Superior temporal gyrus (tissue), 1 donor: Measurements from ENCODE around the gene INTS12.

ENCODE experiments used
- DNase-seq: peaks from one replicate; pipeline ENCODE4 v3.0.0-alpha.2; 2016; ENCODE audit errors: extremely low spot score

The INTS12 gene

DNA sequence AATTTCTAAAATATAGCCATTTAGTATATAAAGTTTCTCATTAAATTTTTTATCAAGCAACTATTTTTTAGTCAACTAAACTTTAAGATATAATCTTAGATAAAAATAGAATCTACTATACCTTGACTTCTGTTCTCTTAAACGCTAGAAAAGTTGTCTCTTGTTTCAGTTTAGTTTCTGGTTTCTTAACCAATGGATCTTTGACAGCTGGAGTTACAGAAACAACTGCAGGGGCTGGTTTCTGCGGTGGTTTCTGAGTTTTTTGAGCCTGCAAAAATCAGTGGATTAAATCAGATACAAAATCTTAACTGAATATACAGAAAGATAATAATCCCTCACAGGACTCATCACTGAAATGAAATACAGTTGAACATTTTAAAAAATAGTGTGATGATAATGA, 21.9 kb downstream of the INTS12 start:
- DNase-seq, result no peak

DNA sequence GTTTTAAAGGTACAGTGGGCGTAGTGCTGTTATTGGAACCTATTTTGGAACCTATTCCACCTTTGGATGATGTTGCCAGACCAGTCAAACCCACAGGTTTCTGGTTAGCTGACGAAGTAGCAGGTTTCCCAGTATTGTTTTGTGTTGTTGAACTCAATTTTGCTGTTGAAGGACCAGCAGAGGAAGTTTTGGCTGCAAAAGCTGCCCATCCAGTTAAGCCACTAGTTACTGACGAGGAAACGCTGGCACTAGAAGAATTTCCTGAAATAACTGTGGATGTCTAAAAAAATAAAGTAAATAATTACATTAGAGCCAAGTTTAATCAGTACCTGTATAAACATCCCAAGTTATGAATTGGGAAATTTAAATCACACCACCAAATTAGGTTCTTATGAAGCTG, 25.5 kb downstream of the INTS12 start:
- no peak for DNase-seq

- DNase-seq, result no peak
Measured at GRCh38 chr4:105679186-105679585, 29.3 kb downstream of the INTS12 start.

- DNase-seq, result no peak
Measured at GRCh38 chr4:105677709-105678108, 30.8 kb downstream of the INTS12 start.

DNA sequence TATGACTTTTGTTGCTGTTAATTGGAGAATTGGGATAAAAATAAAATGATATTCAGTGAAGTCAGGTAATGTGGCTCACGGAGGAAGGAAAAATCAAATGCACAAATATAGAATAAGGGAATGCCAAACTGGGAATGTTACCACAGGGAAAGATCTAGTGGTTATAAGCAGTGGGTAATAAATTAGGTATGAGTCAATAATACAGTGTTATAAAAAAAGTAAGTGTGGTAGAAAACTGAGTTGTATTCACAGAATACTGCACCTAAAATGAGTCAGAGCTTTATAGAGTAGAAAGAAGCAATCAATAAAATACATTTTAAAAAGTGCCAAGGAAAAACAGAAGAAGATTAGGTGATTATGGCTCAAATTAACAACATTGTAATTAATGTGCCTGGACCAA, 34.5 kb downstream of the INTS12 start:
- no peak for DNase-seq

GRCh38 chr4:105671301-105671700, 37.2 kb downstream of the INTS12 start:
- no peak for DNase-seq

- no peak for DNase-seq
Measured at GRCh38 chr4:105670684-105671083, 37.8 kb downstream of the INTS12 start.

DNA sequence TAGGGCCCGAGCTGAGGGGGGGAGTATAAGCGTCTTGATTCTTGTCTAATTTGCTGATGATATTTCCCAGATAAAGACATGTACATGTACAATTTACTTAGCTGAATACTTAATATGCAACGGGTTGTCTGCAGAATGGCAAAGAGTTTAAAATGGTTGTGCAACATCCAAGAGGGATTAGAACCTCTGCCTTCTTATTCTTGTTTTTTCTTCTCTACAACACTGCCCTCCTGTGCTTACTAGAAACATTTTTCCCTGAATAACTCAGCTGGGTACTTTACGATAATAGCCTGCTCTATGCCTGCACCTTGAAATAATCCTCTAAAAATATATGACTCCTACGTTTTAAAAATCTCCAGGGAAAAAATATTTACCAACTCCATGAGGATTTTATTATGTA, 41.8 kb downstream of the INTS12 start:
- DNase-seq, result no peak

DNA sequence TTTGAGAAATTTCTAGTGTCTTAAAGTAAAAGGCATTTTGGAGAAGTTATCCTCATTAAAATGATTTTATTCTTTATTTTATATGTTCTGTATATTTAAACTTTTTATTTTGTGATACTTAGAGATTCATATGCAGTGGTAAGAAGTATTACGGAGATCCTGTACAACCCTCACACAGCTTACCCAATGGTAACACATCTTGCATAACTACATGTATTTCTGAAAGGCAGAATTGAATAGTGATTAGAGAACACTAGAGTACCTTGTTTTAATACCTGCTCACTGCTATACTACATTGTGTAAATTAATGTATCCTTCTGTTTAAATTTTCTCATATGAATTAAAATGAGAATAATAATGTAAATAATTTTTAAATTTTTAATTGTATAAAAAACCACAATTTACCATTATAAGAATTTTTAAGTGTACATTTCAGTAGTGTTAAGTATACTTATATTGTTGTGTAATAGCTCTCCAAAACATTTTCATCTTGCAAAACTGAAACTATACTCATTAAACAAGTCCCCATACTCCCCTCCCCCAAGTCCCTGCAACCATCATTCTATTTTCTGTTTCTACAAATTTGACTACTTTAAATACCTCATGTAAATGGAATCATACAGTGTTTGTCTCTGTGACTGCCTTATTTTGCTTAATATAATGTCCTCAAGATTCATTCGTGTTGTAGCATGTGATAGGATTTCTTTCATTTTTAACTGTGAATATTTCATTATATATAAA, 45.4 kb downstream of the INTS12 start:
- no peak for DNase-seq

DNA sequence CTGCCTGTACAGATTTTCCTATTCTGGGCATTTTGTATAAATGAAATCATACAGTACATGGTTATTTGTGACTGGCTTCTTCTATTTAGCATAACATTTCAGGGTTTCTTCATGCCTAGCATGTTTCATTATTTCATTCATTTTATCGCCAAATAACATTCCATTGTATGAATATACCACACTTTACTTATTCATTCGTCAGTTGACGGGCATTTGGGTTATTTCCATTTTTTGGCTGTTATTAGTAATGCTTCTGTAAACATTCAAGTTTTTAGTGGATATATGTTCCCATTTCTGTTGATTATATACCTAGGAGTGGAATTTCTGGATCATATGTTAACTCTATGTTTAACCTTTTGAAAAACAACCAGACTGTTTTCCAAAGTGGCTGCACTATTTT, 47.5 kb downstream of the INTS12 start:
- no peak for DNase-seq

DNA sequence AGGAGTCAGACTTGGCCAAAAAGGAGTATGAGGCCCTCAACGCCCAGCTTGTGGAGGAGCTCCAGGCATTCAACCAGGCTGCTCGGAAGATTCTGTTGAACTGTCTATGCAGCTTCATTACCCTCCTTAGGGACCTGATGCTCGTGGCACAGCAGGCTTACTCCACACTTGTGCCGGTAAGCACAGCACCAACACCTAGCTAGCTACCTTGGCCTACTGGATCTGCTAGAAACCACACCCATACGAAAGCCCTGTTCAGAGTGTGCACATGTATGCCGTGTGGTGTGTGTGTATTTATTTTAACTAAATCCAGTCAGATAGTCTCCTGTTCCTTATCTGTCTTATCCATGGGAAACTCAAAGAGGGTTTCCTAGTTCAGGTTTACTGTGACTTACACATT, 49.3 kb downstream of the INTS12 start:
- no peak for DNase-seq

- no peak for DNase-seq
Measured at GRCh38 chr4:105657117-105657765, 51.2 kb downstream of the INTS12 start.

GRCh38 chr4:105652286-105652888, 56.1 kb downstream of the INTS12 start:
- DNase-seq, result no peak

GRCh38 chr4:105651884-105652283, 56.6 kb downstream of the INTS12 start:
- no peak for DNase-seq

DNA sequence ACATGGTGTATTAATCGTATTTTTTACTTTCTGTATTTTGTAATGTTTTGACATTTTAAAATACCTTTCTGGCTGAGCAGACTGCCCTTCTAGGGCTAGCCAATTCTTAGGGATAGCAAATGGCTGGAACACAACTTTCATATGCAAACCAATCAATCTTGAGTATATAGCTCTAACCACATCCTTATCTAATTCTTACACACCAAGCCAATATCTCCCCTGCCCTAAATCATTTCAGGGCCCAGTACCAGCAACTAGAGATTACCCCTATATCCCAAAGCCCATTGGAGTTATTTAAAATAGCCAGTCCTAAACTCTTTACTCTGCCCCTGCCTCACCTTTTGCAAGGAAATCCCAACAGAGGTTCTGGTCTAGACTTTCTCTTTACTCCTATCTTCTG, 58.3 kb downstream of the INTS12 start:
- DNase-seq, result no peak

GRCh38 chr4:105645440-105645839, 63.0 kb downstream of the INTS12 start:
- DNase-seq, result no peak

DNA sequence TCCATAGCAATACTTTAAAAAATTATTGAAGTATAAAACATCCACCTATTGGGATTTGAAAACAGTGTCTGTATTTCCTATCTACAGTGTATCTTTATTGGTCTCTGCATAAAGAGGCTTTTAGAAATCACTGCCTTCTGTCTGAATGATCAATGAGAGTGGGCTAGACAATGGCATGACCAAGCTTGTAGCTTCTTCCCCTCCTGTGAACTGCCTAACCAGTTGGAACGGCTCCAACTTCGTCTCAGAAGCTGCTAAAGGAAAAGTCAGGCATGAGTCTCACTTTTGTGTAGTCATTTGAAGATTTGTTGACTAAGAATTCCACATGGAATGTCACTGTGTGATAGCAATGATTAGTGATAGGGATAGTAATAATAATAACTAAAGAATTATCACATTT, 64.2 kb downstream of the INTS12 start:
- DNase-seq, result no peak

DNA sequence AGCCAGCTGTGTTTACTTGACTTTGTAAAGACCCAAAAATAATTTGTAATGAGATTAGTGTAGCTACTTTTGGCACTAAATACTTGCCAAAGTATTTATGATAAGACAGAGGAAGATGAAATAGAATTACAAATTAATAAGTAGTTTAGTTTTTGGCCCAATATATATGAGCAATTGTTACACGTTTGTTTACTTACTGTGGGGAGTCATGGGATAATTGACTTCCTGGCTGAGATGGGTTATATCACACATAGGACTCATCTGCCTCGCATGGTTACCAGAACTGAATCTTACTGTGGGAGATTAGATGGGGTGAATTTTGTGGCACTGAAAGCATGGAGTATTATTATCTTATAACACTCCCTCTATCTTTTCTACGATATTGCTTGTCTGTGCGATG, 66.6 kb downstream of the INTS12 start:
- DNase-seq, result no peak

- DNase-seq, result peak; percentile 82
Measured at GRCh38 chr4:105637408-105638176, 70.9 kb downstream of the INTS12 start.

- no peak for DNase-seq
Measured at GRCh38 chr4:105634402-105635080, 73.9 kb downstream of the INTS12 start.

DNA sequence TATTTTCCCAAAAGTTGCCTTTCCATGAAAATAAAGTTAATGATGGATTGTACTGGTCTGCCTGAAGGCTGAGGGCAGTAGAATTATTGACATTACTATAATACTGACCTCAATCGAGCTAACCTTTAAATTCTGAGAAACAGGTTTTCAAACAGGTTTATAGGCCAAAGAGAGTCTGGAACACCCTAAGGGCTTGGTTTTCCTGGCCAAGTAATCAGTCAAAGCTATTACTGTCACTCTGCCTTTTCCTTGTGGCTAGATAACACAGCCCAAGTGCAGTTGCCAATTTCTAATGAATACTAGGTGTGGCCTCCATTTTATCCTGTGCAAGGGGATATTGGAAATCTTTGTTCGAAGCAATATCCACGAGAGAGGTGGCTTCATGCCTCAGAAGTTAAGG, 75.2 kb downstream of the INTS12 start:
- no peak for DNase-seq
